Keratinocyte (primary cell): ENCODE results near the gene TRIM3. TPM values are rescaled to one million over a fixed set of nuclear protein-coding genes. Genes with fewer than 3 reads are reported as not detected.

Source experiments
- DNase-seq: peaks from one replicate; pipeline ENCODE4 v3.0.0-alpha.2; 2011; ENCODE audit warnings: low read depth, missing footprints, low spot score
- FAIRE-seq: peaks from 2 replicates; lab custom pipeline; 2011; peaks lifted over from hg19 to GRCh38; lab: Jason Lieb, UNC
- H2AFZ ChIP-seq: 2 replicates; pipeline ENCODE4 v1.6.0; 2012; ENCODE audit warnings: low read length, control low read depth, inconsistent platforms; ENCODE audit not compliant: control insufficient read depth
- H3K27ac ChIP-seq: 2 replicates; pipeline ENCODE4 v1.5.1; 2011; ENCODE audit warnings: low read length; ENCODE audit not compliant: control insufficient read depth, insufficient read depth
- H3K27me3 ChIP-seq: 3 replicates; pipeline ENCODE4 v1.6.0; 2011; ENCODE audit warnings: low read length; ENCODE audit not compliant: control insufficient read depth, insufficient read depth; ENCODE audit errors: extremely low read depth
- H3K36me3 ChIP-seq, 2 experiments: 2 replicates in 1 of 2; 3 replicates in 1 of 2; pipeline ENCODE4 v1.5.1; 2011; ENCODE audit warnings: low read length in 2 of 2, mild to moderate bottlenecking in 1 of 2; ENCODE audit not compliant: control insufficient read depth in 2 of 2, insufficient read depth in 2 of 2; ENCODE audit errors: extremely low read depth in 1 of 2
- H3K4me1 ChIP-seq: 3 replicates; pipeline ENCODE4 v1.5.1; 2011; ENCODE audit warnings: low read length; ENCODE audit not compliant: control insufficient read depth, insufficient read depth; ENCODE audit errors: extremely low read depth
- H3K4me2 ChIP-seq: 3 replicates; pipeline ENCODE4 v1.6.0; 2011; ENCODE audit warnings: low read depth, low read length; ENCODE audit not compliant: control insufficient read depth, insufficient read depth; ENCODE audit errors: extremely low read depth
- H3K4me3 ChIP-seq, 3 experiments: fragments of 200-600 bp in 1 of 3; sonication (generic) in 1 of 3; 2 replicates in 2 of 3; 3 replicates in 1 of 3; pipeline ENCODE4 v1.5.1; 2011 to 2016; ENCODE audit warnings: low read length in 3 of 3, mild to moderate bottlenecking in 3 of 3, control low read depth in 2 of 3, inconsistent platforms in 1 of 3, low read depth in 1 of 3, mixed read lengths in 1 of 3, mixed run types in 1 of 3, moderate library complexity in 1 of 3; ENCODE audit not compliant: control insufficient read depth in 2 of 3, insufficient read depth in 2 of 3; ENCODE audit errors: extremely low read depth in 1 of 3
- H3K79me2 ChIP-seq: 2 replicates; pipeline ENCODE4 v1.6.0; 2012; ENCODE audit warnings: low read length; ENCODE audit not compliant: control insufficient read depth, insufficient read depth
- H3K9ac ChIP-seq: 3 replicates; pipeline ENCODE4 v1.6.0; 2011; ENCODE audit warnings: low read length; ENCODE audit not compliant: control insufficient read depth, insufficient read depth; ENCODE audit errors: extremely low read depth
- H3K9me1 ChIP-seq: 3 replicates; pipeline ENCODE4 v1.6.0; 2011; ENCODE audit warnings: low read length; ENCODE audit not compliant: control insufficient read depth, insufficient read depth; ENCODE audit errors: extremely low read depth
- H3K9me3 ChIP-seq: 2 replicates; pipeline ENCODE4 v1.5.1; 2012; ENCODE audit warnings: low read depth, low read length; ENCODE audit not compliant: control insufficient read depth
- H4K20me1 ChIP-seq: 3 replicates; pipeline ENCODE4 v1.6.0; 2011; ENCODE audit warnings: low read length; ENCODE audit not compliant: control insufficient read depth, insufficient read depth; ENCODE audit errors: extremely low read depth
- CTCF ChIP-seq, 3 experiments: IDR thresholded peaks in 1 of 3; conservative IDR thresholded peaks in 1 of 3; optimal IDR thresholded peaks in 1 of 3; 2 replicates in 2 of 3; 3 replicates in 1 of 3; pipeline versions ENCODE3 to v1.5.1; 2011; ENCODE audit warnings: low read length in 3 of 3, mild to moderate bottlenecking in 3 of 3, moderate library complexity in 2 of 3, control low read depth in 1 of 3, inconsistent platforms in 1 of 3; ENCODE audit not compliant: insufficient read depth in 2 of 3; ENCODE audit errors: extremely low read depth in 1 of 3
- EZH2 ChIP-seq: IDR thresholded peaks from one replicate; pipeline ENCODE4 v1.6.1; 2012; ENCODE audit warnings: inconsistent platforms, mild to moderate bottlenecking, low read length, moderate library complexity
- dilution Hi-C: fragments of 300-500 bp; cut with MboI; formaldehyde crosslinking; loops from one replicate; pipeline ENCODE4 v1.7.0; 2020; ENCODE audit warnings: low sequenced_read_pairs; ENCODE audit not compliant: extremely low pct_ligation_motif_present
- polyA plus RNA-seq, 5 experiments: library from polyadenylated mRNA; depleted of rRNA in 3 of 5; stranded (reverse) in 3 of 5; stranded (forward) in 1 of 5; unstranded in 1 of 5; fragments of >200 nt; gene quantifications; 1 replicate in 1 of 5; 2 replicates in 3 of 5; 3 replicates in 1 of 5; pipeline versions ENCODE4 v1.2.1 to v1.2.3, GENCODE V29; 2011 to 2012; ENCODE audit warnings: missing spikeins in 2 of 5, low read depth in 1 of 5, low replicate concordance in 1 of 5

TRIM3 gene
- polyA plus RNA-seq, 1 donor (not counting 4 experiments of a cell fraction or from before 2014, with no cell fraction given) = 10.3 TPM

- TF ChIP-seq EZH2 (no peak), CTCF (optimal IDR thresholded peaks at IDR 0.05 in 1 of 3, IDR thresholded peaks at IDR 0.05 in 1 of 3, conservative IDR thresholded peaks at IDR 0.05 in 1 of 3; ENCODE audit: extremely low read depth in 1 of 3, insufficient read depth in 2 of 3, low read length in 3 of 3) (no peak)
- FAIRE-seq (no peak), DNase-seq (no peak)
- no peak overlapping the region for H2AFZ ChIP-seq
- H3K27ac ChIP-seq = no peak overlapping the region
- H3K9me1 ChIP-seq = no peaks in the 10 kb centered on the region
- H4K20me1 ChIP-seq = no peaks in the 10 kb centered on the region
- no peak overlapping the region for H3K4me2 ChIP-seq
- H3K4me1 ChIP-seq = no peaks in the 10 kb centered on the region
- H3K9ac ChIP-seq = no peak overlapping the region
- H3K36me3 ChIP-seq = no peaks in the 10 kb centered on the region
- H3K27me3 ChIP-seq = no peaks in the 10 kb centered on the region
- H3K4me3 ChIP-seq = no peak overlapping the region
- dilution Hi-C loops = no loop called here
- H3K9me3 ChIP-seq = no peaks in the 10 kb centered on the region
- H3K79me2 ChIP-seq = no peaks in the 10 kb centered on the region
Measured at GRCh38 chr11:6400431-6401345, 73.1 kb downstream of the TRIM3 start.

Other genes with a start within 250 kb of the TRIM3 start
- 15.2 to 31.6 TPM (median 18.7 TPM) in 3 replicates for gene FHIP1B, start 239.3 kb downstream of the TRIM3 start, polyA plus RNA-seq
- 0.09 to 0.18 TPM in 2 of 3 replicates, not detected in the other for gene CNGA4, start 234.9 kb downstream of the TRIM3 start, polyA plus RNA-seq
- gene CCKBR, start 214.1 kb downstream of the TRIM3 start, polyA plus RNA-seq = not detected in 3 replicates
- 26.0 to 43.0 TPM (median 30.1 TPM) in 3 replicates for gene CAVIN3, start 153.4 kb downstream of the TRIM3 start, polyA plus RNA-seq
- 7.3 to 12.6 TPM (median 8.0 TPM) in 3 replicates for gene SMPD1, start 83.5 kb downstream of the TRIM3 start, polyA plus RNA-seq
- gene APBB1, start 54.8 kb downstream of the TRIM3 start, polyA plus RNA-seq = 3.7 to 7.4 TPM (median 5.0 TPM) in 3 replicates
- 0.35 to 1.5 TPM (median 0.76 TPM) in 3 replicates for gene HPX, start 33.0 kb downstream of the TRIM3 start, polyA plus RNA-seq
- gene ARFIP2, start 7.4 kb upstream of the TRIM3 start, polyA plus RNA-seq = 65.2 to 89.3 TPM (median 66.3 TPM) in 3 replicates
- gene TIMM10B, start 7.6 kb upstream of the TRIM3 start, polyA plus RNA-seq = 32.9 to 39.7 TPM (median 34.1 TPM) in 3 replicates
- 2.1 to 3.5 TPM (median 2.9 TPM) in 3 replicates for gene DNHD1, start 23.3 kb upstream of the TRIM3 start, polyA plus RNA-seq
- gene RRP8, start 129.7 kb upstream of the TRIM3 start, polyA plus RNA-seq = 12.1 to 15.9 TPM (median 15.0 TPM) in 3 replicates
- gene ILK, start 129.8 kb upstream of the TRIM3 start, polyA plus RNA-seq = 103 to 164 TPM (median 117 TPM) in 3 replicates
- gene TAF10, start 138.3 kb upstream of the TRIM3 start, polyA plus RNA-seq = 120 to 181 TPM (median 165 TPM) in 3 replicates
- gene TPP1, start 145.5 kb upstream of the TRIM3 start, polyA plus RNA-seq = 34.8 to 61.3 TPM (median 55.3 TPM) in 3 replicates
- 0.03 to 0.05 TPM (median 0.03 TPM) in 3 replicates for gene DCHS1, start 181.9 kb upstream of the TRIM3 start, polyA plus RNA-seq
- gene MRPL17, start 209.4 kb upstream of the TRIM3 start, polyA plus RNA-seq = 52.1 to 96.3 TPM (median 81.0 TPM) in 3 replicates